HT1080 (cell line): ENCODE results near the gene CEP85L. TPM values are rescaled to one million over a fixed set of nuclear protein-coding genes. Genes with fewer than 3 reads are reported as not detected.
"Not testable (repeated sequence)": the region's sequence is repeated elsewhere in the genome, so short reads cannot be mapped to it uniquely, and the experiment has no call there.

Experiments used
- DNase-seq: peaks from one replicate; pipeline ENCODE4 v3.0.0-alpha.2; 2015; ENCODE audit warnings: low read depth
- total RNA-seq: library from RNA; depleted of rRNA; stranded (reverse); fragments of >200 nt; shearing (Covaris generic); gene quantifications from 2 replicates; pipeline ENCODE4 v1.2.3, GENCODE V29; 2014; rRNA removed

Gene CEP85L
- total RNA-seq, 1 experiment from 2014 or later: 8.8 TPM

GRCh38 chr6:118421312-118421711 is 230.1 kb downstream of the CEP85L start:
- not testable (repeated sequence) for DNase-seq

DNA sequence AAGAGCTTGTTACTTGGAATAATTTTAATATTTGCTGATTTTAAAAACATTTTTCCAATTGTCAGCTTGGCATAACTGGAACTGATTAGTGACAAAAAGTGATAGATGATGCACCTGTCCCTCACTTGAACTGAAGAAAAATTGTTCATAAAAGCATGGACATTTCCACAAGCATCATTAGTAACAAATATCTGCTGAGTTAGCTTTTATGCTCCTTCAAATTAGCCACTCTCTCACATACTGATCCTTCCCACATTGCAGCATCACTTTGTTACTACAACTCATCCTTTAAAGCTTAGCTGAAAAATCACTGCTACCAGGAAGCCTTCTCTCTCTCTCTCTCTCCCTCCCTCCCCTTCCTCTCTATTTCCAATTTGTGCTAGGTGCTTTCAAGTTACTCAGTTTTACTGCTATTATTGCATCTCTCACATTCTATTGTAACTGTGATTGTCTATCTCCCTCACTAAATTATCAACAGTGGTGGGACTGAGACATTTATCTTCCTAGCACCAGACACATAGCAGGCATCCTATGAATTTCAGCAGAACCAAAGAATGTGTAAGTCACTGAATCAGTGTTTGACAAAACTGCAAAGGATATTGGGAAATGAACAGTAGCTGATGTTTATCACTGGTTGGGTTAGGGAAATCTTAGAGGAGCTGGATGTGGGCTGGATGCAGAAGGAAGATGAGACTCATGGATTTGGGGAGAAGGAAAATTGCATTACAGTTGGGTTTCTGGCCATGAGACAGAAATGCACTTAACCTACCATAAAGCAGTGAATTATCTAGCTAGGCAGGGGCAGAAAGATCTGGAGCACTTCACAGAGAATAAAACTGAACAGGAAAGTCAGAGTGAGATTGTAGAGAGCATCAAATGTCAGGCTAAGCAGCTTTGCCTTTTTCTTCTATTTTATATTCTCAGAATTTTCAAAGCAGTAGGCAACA is 231.7 kb downstream of the CEP85L start:
- no peak for DNase-seq

Other genes starting within 250 kb of the CEP85L start
- gene PLN, start 103.3 kb downstream of the CEP85L start, total RNA-seq: not detected in 2 replicates
- gene ASF1A, start 242.6 kb upstream of the CEP85L start, total RNA-seq: 29.3 and 37.5 TPM in 2 replicates